Measurements from ENCODE around the gene COG1. TPM values are rescaled to one million over a fixed set of nuclear protein-coding genes. Genes with fewer than 3 reads are reported as not detected.

The COG1 gene
- polyA plus RNA-seq, 1 donor (not counting 4 experiments of a cell fraction or from before 2014, with no cell fraction given) = 16.4 TPM

DNA sequence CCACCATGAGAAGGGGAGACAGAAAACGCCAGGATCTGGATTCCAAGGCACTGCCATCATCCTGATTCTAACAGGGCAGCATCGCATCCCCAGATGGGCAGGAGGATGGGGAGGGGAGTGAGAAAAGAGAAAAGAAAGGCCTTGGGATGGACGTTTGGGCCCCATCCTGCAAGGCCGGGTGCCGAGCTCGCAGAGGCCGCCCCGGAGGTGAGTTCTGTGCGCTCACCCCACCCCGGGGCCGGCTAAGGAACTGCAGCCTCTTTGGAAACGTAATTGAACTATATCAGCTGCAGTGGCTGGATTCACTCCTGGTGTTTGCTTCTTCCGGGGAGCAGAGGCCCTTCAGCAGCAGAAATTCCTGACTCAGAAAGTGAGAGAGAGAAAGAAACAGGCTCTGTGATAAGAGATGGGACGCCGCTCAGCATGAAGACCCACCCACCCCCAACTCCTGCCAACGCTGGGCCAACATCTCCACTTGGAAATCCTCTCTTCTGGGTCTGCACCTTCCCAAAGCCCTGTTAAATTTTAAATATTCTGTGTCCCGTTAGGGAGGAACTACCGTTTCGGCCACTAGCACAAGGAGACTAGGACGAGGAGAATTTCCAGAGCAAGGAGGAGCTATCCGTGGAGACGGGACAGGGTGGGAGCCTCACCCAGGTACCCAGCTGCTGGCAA, 36.6 kb upstream of the COG1 start:
- Histone ChIP-seq H2AFZ (ENCODE audit: control insufficient read depth, low read length) (peak overlapping the region; percentile 1), H3K9me1 (ENCODE audit: control insufficient read depth, extremely low read depth, insufficient read depth, low read length) (no peaks in the 10 kb centered on the region), H4K20me1 (ENCODE audit: control insufficient read depth, extremely low read depth, insufficient read depth, low read length) (peaks cover under 1% of the 10 kb centered on the region), H3K79me2 (ENCODE audit: control insufficient read depth, insufficient read depth, low read length) (no peaks in the 10 kb centered on the region), H3K9me3 (ENCODE audit: control insufficient read depth, low read depth, low read length) (no peaks in the 10 kb centered on the region), H3K4me2 (ENCODE audit: control insufficient read depth, extremely low read depth, insufficient read depth, low read depth, low read length) (no peak overlapping the region), H3K4me1 (ENCODE audit: control insufficient read depth, extremely low read depth, insufficient read depth, low read length) (no peaks in the 10 kb centered on the region), H3K27me3 (ENCODE audit: control insufficient read depth, extremely low read depth, insufficient read depth, low read length) (peaks cover 7% of the 10 kb centered on the region), H3K4me3 (ENCODE audit: control insufficient read depth in 2 of 3, extremely low read depth in 1 of 3, insufficient read depth in 2 of 3, low read depth in 1 of 3, low read length in 3 of 3) (no peak overlapping the region), H3K9ac (ENCODE audit: control insufficient read depth, extremely low read depth, insufficient read depth, low read length) (no peak overlapping the region), H3K36me3 (ENCODE audit: control insufficient read depth in 2 of 2, extremely low read depth in 1 of 2, insufficient read depth in 2 of 2, low read length in 2 of 2) (no peaks in the 10 kb centered on the region), H3K27ac (ENCODE audit: control insufficient read depth, insufficient read depth, low read length) (no peak overlapping the region)
- FAIRE-seq (no peak), DNase-seq (ENCODE audit: low read depth, low spot score) (no peak)
- dilution Hi-C loops (cut with MboI; ENCODE audit: extremely low pct_ligation_motif_present, low sequenced_read_pairs) = no loop called here
- TF ChIP-seq, protein P1, sequence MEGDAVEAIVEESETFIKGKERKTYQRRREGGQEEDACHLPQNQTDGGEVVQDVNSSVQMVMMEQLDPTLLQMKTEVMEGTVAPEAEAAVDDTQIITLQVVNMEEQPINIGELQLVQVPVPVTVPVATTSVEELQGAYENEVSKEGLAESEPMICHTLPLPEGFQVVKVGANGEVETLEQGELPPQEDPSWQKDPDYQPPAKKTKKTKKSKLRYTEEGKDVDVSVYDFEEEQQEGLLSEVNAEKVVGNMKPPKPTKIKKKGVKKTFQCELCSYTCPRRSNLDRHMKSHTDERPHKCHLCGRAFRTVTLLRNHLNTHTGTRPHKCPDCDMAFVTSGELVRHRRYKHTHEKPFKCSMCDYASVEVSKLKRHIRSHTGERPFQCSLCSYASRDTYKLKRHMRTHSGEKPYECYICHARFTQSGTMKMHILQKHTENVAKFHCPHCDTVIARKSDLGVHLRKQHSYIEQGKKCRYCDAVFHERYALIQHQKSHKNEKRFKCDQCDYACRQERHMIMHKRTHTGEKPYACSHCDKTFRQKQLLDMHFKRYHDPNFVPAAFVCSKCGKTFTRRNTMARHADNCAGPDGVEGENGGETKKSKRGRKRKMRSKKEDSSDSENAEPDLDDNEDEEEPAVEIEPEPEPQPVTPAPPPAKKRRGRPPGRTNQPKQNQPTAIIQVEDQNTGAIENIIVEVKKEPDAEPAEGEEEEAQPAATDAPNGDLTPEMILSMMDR (optimal IDR thresholded peaks at IDR 0.05 in 1 of 3, IDR thresholded peaks at IDR 0.05 in 1 of 3, conservative IDR thresholded peaks at IDR 0.05 in 1 of 3; ENCODE audit: extremely low read depth in 1 of 3, insufficient read depth in 2 of 3, low read length in 3 of 3) = peak; percentile 70 to 92 (median 85)
- TF ChIP-seq EZH2 (IDR thresholded peaks at IDR 0.05; ENCODE audit: low read length) = no peak

DNA sequence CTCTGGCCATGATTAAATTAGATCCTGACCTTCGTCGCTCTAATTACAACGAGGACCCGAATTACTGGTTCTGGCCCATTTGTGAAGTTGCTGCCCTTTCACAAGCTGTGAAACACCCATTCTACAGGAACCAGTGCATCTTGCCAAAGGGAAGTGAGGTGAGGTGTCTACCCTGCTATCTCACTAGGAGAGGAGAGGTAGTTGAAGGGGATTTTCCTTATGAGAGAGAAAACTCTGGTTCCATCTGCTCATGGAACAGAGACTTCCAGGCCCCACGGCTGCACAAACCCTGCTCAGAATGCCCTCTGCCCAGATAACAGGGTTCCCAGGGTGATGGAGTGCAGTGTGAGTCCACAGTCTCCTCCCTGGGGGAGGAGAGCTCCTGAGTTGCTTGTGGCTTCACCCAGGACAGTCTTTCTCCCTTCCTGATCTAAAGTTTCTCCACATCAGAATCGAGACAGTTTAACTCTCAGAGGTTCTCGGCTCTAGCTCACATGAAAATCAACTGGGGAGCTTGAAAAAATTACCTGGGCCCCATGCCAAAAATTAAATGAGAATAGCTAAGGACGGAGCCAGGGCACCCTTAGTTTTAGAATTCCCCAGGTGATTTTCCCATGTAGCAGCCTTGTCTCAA, 35.9 kb upstream of the COG1 start:
- Histone ChIP-seq H3K9ac (ENCODE audit: control insufficient read depth, extremely low read depth, insufficient read depth, low read length) (no peak overlapping the region), H3K9me1 (ENCODE audit: control insufficient read depth, extremely low read depth, insufficient read depth, low read length) (no peaks in the 10 kb centered on the region), H3K79me2 (ENCODE audit: control insufficient read depth, insufficient read depth, low read length) (no peaks in the 10 kb centered on the region), H3K4me2 (ENCODE audit: control insufficient read depth, extremely low read depth, insufficient read depth, low read depth, low read length) (no peak overlapping the region), H3K36me3 (ENCODE audit: control insufficient read depth in 2 of 2, extremely low read depth in 1 of 2, insufficient read depth in 2 of 2, low read length in 2 of 2) (no peaks in the 10 kb centered on the region), H2AFZ (ENCODE audit: control insufficient read depth, low read length) (no peak overlapping the region), H3K27ac (ENCODE audit: control insufficient read depth, insufficient read depth, low read length) (no peak overlapping the region), H3K27me3 (ENCODE audit: control insufficient read depth, extremely low read depth, insufficient read depth, low read length) (peaks cover 7% of the 10 kb centered on the region), H3K4me3 (ENCODE audit: control insufficient read depth in 2 of 3, extremely low read depth in 1 of 3, insufficient read depth in 2 of 3, low read depth in 1 of 3, low read length in 3 of 3) (no peak overlapping the region), H3K4me1 (ENCODE audit: control insufficient read depth, extremely low read depth, insufficient read depth, low read length) (no peaks in the 10 kb centered on the region), H4K20me1 (ENCODE audit: control insufficient read depth, extremely low read depth, insufficient read depth, low read length) (peaks cover 2% of the 10 kb centered on the region), H3K9me3 (ENCODE audit: control insufficient read depth, low read depth, low read length) (no peaks in the 10 kb centered on the region)
- DNase-seq (ENCODE audit: low read depth, low spot score) (no peak), FAIRE-seq (no peak)
- no peak for TF ChIP-seq EZH2 (IDR thresholded peaks at IDR 0.05; ENCODE audit: low read length)
- TF ChIP-seq, protein P1 (optimal IDR thresholded peaks at IDR 0.05 in 1 of 3, IDR thresholded peaks at IDR 0.05 in 1 of 3, conservative IDR thresholded peaks at IDR 0.05 in 1 of 3; ENCODE audit: extremely low read depth in 1 of 3, insufficient read depth in 2 of 3, low read length in 3 of 3) = no peak
- dilution Hi-C loops (cut with MboI; ENCODE audit: extremely low pct_ligation_motif_present, low sequenced_read_pairs) = no loop called here
